Spleen (tissue), 7 donors: ENCODE data around the gene DRD3.

ENCODE experiments used
- POLR2A ChIP-seq, 3 donors: fragments of 450-650 bp; IDR thresholded peaks; one replicate each; pipeline ENCODE4 v1.5.1; 2017; ENCODE audit warnings: antibody characterized with exemption in 3 of 3, mild to moderate bottlenecking in 1 of 3
- POLR2AphosphoS5 ChIP-seq, 3 donors: sonication (generic); formaldehyde crosslinking; IDR thresholded peaks; one replicate each; pipeline ENCODE4 v1.5.1; 2017; ENCODE audit warnings: antibody characterized with exemption in 3 of 3
- TF ChIP-seq, protein P1 (sequence below), 11 experiments: fragments of 200-600 bp in 7 of 11; fragments of 450-650 bp in 4 of 11; sonication (generic) in 4 of 11; IDR thresholded peaks in 8 of 11; conservative IDR thresholded peaks in 3 of 11; 1 replicate in 7 of 11; 2 replicates in 4 of 11; pipeline versions ENCODE4 v1.4.0 to v1.8.0; 2016 to 2021; ENCODE audit warnings: antibody characterized with exemption in 11 of 11, inconsistent platforms in 4 of 11, mild to moderate bottlenecking in 1 of 11
- donor health status: DM: no; HTN: no; CAD: no; lungs with moderate emphysema.
- donor health status: DM: no; HTN: no; CAD: no.
- donor health status: DM: no; HTN: no; CAD: no.

DNA sequence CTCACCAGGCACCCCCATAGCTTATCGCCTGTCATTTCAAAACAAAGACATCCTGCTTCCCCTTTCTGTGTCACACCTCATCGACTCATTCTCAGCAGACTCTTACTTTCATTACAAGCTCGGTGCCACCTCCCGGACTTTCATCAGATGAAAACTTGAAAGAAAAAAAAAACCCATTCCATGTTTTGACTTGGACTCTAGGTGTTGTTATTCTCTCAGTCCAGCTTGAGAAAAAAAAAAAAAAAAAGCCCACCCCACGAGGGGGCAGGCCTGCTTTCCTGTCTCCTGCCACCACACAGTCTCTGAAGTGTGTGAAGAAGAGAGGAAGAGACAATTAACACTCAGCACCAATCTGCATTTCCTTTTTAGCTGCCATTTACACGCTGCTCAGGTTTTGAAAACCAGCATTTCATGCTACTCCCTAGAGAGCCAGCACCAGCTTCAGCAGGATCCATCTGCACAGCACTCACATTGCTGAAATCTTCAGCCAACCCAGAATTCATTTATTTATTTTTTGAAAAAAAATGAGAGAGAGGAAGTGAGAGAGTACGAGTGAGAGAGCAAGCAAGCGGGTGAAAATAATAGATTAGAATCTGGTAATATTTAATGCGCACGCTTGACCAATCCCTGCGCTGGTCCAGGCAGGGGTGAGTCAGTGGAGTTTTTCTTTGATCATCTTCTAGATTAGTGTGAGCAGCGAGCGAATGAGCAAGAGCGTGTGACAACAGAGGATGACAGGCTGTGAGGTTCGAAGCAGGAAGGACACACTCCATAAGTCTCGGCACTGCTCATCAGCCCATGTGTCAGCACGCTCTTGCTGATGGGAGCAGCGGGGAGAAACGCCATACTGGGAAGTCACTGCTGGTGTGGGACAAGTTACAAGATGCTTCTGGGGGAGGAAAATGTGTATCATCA lies 35.0 kb upstream of the DRD3 start:
- TF ChIP-seq, protein P1, sequence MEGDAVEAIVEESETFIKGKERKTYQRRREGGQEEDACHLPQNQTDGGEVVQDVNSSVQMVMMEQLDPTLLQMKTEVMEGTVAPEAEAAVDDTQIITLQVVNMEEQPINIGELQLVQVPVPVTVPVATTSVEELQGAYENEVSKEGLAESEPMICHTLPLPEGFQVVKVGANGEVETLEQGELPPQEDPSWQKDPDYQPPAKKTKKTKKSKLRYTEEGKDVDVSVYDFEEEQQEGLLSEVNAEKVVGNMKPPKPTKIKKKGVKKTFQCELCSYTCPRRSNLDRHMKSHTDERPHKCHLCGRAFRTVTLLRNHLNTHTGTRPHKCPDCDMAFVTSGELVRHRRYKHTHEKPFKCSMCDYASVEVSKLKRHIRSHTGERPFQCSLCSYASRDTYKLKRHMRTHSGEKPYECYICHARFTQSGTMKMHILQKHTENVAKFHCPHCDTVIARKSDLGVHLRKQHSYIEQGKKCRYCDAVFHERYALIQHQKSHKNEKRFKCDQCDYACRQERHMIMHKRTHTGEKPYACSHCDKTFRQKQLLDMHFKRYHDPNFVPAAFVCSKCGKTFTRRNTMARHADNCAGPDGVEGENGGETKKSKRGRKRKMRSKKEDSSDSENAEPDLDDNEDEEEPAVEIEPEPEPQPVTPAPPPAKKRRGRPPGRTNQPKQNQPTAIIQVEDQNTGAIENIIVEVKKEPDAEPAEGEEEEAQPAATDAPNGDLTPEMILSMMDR (IDR thresholded peaks at IDR 0.05 in 8 of 11, conservative IDR thresholded peaks at IDR 0.05 in 3 of 11): peak in 6 of 11 experiments; percentile 15 to 37 (median 21)
- TF ChIP-seq POLR2A (IDR thresholded peaks at IDR 0.05): peak in 2 of 3 donors; percentile 69 to 74
- peak in 2 of 3 donors; percentile 90 to 94 for TF ChIP-seq POLR2AphosphoS5 (IDR thresholded peaks at IDR 0.05)
